GM18508 (cell line): ENCODE data around the gene UBXN7.
A peak's percentile ranks its signal among the peaks of the same experiment; 100 is the strongest.
"Not testable (repeated sequence)": the region's sequence is repeated elsewhere in the genome, so short reads cannot be mapped to it uniquely, and the experiment has no call there.

Experiments
- ATAC-seq: cut with Tn5 transposase; IDR thresholded peaks from one replicate; pipeline ENCODE4 v1.9.1; 2021; ENCODE audit warnings: moderate number of reproducible peaks; ENCODE audit not compliant: insufficient read depth, unreplicated experiment

UBXN7 gene, protein sequence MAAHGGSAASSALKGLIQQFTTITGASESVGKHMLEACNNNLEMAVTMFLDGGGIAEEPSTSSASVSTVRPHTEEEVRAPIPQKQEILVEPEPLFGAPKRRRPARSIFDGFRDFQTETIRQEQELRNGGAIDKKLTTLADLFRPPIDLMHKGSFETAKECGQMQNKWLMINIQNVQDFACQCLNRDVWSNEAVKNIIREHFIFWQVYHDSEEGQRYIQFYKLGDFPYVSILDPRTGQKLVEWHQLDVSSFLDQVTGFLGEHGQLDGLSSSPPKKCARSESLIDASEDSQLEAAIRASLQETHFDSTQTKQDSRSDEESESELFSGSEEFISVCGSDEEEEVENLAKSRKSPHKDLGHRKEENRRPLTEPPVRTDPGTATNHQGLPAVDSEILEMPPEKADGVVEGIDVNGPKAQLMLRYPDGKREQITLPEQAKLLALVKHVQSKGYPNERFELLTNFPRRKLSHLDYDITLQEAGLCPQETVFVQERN

DNA sequence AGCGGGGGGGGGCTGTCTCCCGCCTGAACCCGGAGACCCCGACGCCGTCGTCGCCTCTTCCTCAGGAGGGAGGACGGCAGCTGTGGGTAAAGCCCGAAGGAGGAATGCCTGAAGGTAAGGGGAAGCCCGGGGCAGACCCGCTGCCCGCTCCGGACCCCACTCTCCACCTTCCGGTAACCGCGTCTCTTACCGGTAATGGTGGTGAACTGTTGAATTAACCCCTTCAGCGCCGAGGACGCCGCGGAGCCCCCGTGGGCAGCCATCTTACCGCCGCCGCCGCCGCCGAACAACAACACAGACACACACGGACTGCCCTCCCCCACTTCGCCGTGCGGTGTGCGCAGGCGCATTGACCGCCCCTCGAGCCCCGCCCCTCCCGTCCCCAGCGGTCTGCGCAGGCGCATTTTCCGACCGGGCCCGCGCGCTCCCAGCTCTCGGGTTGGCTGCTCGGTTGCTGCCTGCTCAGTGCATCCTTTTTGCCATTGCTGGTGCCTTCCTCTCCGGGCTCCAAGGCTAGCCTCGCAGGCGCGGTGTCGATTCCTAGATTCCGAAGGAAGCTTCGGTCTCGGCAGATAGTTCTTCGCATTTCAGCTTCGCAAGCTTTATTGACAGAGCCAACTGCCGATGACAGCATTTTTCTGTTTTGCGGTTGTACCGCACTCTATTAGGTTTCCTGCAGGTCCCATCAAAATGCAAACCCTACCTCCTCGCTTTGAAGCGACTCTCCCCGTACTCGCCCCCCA is at the start of gene UBXN7:
TSS of gene UBXN7 (minus strand) at position 291 of the 743 bp plus-strand sequence. CDS start at position 263, 28 bp downstream.
- peak; percentile 64 for ATAC-seq

DNA sequence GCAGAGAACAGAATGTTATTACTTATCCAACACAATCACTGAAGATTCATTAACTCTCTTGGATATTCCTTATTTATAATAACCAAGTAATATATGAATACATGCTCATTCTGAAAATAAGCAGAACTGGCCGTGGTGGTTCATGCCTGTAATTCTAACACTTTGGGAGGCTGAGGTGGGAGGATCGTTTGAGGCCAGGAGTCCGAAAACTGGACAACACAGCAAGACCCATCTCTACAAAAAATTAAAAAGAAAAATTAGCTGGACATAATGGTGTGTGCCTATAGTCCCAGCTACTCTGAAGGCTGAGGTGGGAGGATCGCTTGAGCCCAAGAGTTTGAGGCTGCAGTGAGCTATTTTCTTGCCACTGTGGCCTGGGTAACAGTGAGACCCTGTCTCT is 45.5 kb upstream of the UBXN7 start:
- no peak for ATAC-seq

DNA sequence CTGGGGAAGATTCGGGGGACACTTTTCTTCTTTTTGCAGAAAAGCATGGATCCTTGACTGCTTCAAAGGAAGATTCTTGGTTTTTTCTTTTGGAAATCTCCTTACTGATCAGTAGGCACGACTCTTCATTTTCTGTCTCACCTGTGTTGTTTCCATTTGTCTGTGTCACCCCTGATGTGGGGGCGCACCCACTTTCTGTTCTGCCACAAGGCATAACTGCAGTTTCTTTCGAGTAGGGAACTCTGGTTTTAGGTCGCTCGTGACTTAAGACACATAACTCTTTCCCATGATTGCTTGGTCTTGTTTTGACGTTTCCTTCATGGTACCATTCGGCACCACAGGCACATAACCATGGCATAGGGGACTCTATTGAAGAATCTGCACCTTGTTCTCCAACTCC is 40.1 kb upstream of the UBXN7 start:
- no peak for ATAC-seq

DNA sequence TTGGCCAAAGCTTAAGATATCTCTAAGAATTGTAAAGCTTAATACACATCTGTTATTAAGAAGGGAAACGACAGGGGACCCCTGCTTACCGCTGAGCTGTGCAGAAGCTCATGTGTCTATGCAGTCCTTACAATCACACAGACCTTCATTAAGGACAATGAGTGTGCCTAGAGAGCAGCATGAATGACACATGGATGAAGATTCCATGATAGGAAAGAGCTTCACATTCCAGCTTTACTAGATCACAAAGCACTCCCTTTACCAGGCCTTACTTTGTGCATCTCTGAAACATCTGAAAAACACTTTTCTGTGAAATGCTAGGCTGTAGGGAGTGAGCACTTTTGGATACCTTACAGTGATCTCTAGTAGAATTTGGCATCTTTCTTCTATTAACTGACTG is 39.3 kb upstream of the UBXN7 start:
- no peak for ATAC-seq

DNA sequence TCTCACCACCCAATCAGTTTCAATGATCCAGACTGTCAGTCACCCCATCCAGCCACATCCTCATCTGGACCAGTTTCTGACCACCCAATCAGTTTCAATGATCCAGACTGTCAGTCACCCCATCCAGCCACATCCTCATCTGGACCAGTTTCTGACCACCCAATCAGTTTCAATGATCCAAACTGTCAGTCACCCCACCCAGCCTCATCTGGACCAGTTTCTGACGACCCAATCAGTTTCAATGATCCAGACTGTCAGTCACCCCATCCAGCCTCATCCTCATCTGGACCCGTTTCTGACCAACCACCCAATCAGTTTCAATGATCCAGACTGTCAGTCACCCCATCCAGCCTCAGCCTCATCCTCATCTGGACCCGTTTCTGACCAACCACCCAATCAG is 38.0 kb upstream of the UBXN7 start:
- ATAC-seq = not testable (repeated sequence)

DNA sequence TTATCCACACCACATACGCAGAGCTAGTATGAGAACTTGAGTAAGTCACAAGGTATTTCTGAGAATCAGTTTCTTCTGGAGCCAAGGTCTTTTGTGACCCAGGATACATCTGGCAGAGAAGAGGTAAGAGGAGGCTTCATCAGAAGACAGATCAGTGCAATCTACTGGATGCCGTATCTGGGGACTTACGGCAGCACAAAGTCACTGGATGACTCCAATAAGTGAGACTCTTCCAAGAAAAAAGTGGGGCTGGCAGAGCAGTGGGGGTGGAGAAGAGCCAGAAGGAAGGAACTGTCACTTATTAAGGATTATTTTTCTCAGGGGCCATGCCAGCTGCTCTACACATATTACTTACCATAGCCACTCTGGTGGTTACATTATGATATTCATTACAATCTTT is 31.6 kb upstream of the UBXN7 start:
- ATAC-seq = no peak

DNA sequence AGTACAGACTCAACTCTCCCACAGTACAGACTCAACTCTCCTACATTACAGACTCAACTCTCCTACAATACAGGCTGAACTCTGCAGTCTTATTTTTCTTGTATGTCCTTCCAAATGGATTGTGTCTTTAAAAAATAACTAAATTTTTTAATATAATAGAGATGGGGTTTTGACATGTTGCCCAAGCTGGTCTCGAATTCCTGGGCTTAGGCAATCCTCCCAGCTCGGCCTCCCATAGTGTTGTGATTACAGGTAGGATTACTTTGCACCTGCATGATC is 31.2 kb upstream of the UBXN7 start:
- no peak for ATAC-seq

DNA sequence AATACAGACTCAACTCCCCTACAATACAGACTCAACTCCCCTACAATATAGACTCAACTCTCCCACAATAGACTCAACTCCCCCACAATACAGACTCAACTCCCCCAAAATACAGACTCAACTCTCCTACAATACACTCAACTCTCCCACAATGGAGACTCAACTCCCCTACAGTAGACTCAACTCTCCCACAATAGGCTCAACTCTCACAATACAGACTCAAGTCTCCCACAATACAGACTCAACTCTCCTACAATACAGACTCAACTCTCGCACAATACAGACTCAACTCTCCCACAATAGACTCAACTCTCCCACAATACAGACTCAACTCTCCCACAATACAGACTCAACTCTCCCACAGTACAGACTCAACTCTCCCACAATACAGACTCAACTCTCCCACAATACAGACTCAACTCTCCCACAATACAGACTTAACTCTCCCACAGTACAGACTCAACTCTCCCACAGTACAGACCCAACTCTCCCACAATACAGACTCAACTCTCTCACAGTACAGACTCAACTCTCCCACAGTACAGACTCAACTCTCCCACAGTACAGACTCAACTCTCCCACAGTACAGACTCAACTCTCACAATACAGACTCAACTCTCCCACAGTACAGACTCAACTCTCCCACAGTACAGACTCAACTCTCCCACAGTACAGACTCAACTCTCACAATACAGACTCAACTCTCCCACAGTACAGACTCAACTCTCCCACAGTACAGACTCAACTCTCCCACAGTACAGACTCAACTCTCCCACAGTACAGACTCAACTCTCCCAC is 30.7 kb upstream of the UBXN7 start:
- not testable (repeated sequence) for ATAC-seq

DNA sequence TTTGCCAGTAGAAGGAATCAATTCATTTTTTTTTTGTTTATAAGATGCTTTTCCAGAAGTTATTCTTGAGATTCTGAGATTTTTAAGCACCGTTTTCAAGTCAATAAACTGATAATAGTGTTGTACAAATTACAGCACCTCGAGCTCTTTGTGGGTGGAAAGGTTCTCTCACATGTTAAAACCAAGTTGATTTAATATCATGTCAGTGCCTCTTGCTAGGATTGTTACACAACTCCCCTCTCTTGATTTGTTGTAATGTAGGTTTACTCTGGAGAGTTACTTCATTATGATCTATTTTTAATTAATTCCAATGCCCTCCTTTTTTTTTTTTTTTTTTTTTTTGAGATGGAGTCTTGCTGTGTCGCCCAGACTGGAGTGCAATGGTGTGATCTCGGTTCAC is 25.8 kb upstream of the UBXN7 start:
- no peak for ATAC-seq

DNA sequence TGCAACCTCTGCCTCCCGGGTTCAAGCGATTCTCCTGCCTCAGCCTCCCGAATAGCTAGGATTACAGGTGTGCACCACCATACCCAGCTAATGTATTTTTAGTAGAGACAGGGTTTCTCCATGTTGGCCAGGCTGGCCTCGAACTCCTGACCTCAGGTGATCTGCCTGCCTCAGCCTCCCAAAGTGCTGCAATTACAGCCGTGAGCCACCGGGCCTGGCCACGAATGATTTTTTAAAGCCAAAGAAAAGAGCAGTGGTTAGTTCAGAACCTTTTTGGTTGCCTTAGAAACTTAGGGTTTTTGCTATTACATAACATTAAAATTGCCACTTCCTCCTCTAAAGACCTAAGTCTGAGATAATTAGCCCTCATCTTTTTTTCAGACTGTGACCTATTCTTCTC is 25.2 kb upstream of the UBXN7 start:
- not testable (repeated sequence) for ATAC-seq

DNA sequence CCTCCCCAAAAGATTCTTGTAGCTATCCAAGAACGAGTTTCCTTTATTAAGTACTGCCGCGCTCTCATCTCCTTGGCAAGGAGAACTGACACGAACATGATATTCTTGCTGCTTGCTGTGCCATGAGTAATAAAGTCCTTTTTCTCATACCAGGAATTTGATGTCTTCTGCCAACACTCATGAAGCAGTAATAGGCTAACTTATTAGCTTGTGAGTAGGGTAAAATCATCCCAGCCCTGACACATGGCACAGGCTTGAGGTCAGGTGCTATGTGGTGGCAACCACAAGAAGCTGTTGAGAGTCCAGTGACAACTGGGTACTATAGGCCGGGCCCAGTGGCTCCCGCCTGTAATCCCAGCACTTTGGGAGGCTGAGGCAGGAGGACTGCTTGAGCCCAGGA is 22.7 kb upstream of the UBXN7 start:
- no peak for ATAC-seq

DNA sequence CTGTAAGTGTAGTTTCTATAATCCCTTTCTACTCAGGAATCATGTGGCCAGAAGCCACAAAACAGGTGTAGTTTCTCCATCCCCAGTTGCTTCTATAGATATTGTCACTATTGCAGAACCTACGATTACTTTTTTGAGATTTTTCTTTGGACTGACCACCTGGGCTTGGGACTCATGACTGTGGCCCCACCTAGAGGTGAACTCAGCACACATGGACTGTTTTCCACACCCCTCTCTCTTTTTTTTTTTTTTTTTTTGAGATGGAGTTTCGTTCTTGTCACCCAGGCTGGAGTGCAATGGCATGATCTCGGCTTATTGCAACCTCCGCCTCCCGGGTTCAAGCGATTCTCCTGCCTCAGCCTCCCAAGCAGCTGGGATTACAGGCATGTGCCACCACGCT is 13.2 kb upstream of the UBXN7 start:
- ATAC-seq = not testable (repeated sequence)

DNA sequence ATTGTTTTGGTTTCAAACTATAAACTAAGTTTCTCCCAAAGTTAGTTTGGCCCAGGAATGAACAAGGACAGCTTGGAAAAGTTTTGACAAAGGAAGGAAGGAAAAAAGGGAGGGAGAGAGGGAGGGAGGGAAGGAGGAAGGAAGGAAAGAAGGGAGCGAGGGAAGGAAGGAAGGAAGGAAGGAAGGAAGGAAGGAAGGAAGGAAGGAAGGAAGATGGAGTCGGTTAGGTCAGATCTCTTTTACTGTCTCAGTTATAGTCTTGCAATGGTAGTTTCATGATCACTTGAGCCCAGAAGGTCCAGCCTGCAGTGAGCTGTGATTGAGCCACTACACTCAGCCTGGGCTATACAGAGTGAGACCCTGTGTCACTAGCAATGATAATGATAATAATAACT is 12.3 kb upstream of the UBXN7 start:
- no peak for ATAC-seq

DNA sequence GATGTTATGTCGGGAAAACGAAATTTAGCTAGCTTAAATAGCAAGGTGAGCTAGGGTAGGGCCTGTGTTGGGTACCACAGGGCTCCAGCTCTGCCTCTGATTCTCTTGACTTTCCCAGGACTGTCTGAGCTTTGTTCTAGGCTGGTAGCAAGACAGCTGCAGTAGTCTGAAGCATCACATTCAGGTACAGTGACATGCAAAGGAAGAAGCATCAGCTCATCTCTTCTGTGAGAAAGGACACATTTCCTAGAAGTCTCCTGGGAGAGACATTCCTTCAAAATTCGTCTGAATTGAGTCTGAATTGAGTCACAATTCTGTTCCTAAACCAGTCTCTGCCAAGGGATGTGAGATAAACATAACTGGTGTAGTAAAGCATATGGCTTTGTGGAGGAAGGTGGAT is 8.5 kb upstream of the UBXN7 start:
- ATAC-seq = no peak

DNA sequence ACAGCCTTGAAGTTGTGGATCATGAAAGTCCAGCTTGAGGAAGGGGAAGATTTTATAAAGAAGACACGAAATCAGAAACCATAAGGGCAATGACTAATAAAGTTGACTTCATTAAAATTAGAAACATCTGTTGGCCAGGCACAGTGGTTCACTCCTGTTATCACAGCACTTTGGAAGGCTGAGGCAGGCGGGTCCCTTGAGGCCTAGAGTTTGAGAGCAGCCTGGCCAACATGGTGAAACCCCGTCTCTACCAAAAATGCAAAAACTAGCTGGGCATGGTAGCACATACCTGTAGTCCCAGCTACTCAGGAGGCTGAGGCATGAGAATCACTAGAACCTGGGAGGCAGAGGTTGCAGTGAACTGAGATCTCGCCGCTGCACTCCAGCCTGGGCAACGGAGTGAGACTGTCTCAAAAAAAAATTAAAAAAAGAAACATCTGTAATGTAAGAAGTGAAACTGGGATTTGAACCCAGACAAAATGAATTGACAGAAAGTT is 7.9 kb upstream of the UBXN7 start:
- no peak for ATAC-seq

DNA sequence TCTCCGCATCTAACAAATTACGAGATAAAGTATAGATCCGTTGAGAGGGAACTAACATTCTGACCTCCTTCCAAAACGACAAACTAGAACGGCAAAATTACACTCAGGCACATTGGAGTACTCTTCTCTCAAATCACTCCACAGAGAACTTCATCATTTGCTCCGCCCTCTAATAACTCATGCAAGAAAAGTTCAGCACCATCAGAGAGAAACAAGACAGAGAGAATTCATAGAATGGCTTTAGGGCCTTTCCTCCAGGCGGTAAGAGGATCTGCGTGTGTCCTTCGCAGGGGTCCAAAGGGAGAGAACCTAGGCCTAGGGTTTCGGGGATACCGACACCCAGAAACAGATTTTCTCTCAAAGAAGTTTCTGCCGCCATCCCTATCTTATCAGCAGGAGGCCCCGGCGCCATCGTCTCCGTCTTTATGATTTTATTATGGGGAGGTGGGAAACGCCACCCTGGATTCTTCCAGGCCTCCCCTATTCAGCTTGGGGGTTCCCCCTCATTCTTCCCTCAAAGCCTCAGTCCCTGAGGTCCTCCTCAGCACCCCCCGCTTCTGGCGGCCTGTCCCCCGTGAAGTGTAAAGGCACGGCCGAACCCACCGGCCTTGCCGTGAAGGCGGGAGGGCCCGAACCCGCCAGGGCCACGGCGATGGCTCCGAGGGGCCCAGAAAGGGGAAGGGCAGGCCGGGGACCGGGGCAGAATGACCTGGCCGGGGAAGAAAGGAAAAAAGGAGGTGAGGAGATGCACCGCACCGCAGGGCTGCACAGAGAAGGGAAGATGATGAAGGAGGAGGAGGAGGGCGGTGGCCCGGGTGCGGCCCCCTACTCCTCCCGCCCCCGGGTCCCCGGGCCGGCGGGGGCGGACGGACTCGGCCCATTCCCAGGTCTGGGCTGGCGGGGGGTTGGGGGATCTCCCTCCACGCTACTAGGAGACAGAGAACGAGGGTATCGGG is 768 bp downstream of the UBXN7 start:
- peak; percentile 7 for ATAC-seq

DNA sequence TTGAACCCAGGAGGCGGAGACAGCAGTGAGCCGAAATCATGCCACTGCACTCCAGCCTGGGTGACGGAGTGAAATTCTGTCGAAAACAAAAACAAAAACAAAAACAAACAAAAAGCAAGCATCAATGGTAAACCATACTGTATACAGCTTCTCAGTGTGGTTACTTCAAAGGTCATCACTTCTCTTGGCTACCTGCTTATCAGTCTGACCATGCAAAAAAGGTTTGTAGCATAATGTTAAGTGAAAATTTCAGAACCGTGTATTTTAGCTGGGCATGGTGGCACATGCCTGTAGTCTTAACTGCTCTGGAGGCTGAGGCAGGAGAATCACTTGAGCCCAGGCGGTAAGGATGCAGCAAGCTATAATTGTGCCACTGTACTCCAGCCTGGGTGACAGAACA is 4.2 kb downstream of the UBXN7 start:
- ATAC-seq = no peak

DNA sequence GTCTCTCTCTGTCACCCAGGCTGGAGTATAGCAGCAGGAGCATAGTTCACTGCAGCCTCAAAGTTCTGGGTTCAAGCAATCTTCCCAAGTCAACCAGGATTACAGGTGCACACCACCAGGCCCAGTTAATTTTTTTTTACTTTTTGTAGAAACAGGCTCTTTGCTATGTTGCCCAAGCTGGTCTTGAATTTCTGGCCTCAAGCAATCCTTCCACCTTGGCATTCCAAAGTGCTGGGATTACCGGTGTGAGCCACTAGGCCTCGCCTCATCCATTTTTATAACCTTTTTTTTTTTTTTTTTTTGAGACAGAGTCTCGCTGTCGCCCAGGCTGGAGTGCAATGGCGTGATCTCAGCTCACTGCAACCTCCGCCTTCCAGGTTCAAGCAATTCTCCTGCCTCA is 7.8 kb downstream of the UBXN7 start:
- not testable (repeated sequence) for ATAC-seq

DNA sequence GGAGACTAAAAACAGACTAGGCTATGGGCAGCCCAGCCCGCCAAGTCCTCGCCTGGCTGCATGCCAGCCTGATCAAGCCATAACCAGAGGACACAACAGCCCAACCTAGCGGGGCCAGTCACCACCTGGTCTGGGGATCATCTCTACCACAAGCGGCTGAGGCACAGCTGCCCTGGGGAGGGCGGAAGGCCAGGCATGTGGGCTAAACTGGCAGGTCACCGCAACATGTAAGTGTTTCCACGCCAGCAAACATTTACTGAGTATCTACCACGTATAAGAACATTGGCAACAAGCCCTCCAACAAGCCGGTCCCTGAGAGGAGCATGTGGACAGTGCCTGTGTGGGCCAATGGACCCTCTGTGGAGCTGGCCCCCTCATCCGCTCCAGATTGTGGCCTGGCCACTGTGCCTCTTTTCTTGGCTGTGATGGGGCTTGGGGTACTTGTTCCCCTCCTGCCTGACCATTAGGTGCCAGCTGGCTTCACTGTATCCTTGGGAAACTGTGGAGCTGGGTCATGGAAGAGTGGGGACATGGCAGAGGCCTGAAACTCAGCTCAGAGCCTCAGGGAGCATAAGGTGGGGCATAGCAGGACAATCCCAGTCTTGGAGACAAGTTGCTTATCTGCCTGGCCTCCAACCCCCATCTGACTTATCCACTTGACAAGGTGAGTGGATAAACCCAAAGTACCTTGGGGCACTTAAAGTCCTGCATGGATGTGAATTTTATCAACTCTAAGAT is 9.0 kb downstream of the UBXN7 start:
- ATAC-seq = no peak
